IMR-90 (cell line): Measurements from ENCODE around the gene PLEKHS1. TPM values are rescaled to one million over a fixed set of nuclear protein-coding genes. Genes with fewer than 3 reads are reported as not detected.

Experiments used
- ATAC-seq: fragments of 200-7000 bp; cut with Tn5 transposase; 2 replicates; pipeline ENCODE4 v1.9.1; 2020; ENCODE audit warnings: low read depth, mild to moderate bottlenecking, moderate library complexity
- BruUV-seq: library from RNA; stranded (reverse); fragments of 400-500 nt; replicated peaks from 2 replicates; lab custom pipeline; 2021; lab: Mats Ljungman, UMichigan
- CTCF ChIA-PET: fragments of 300-600 bp; formaldehyde crosslinking; extraction: SDS; loops from one replicate; lab custom pipeline; 2021; ENCODE audit warnings: antibody characterized with exemption; lab: Yijun Ruan, JAX
- POLR2A ChIA-PET: fragments of 300-600 bp; sonication (Branson Sonifier 250); formaldehyde crosslinking; loops from one replicate; lab custom pipeline; 2022; ENCODE audit warnings: antibody characterized with exemption; ENCODE audit not compliant: unreplicated experiment; lab: Charles Lee
- DNase-seq: peaks from one replicate; pipeline ENCODE4 v3.0.0; 2013
- H2AFZ ChIP-seq: replicated peaks from 2 replicates; pipeline ENCODE3; 2013; ENCODE audit warnings: low read length, mild to moderate bottlenecking; ENCODE audit not compliant: poor library complexity
- H2AK5ac ChIP-seq: 2 replicates; pipeline ENCODE4 v1.6.1; 2013; ENCODE audit warnings: low read depth, low read length, inconsistent platforms
- H2AK9ac ChIP-seq: replicated peaks from 2 replicates; pipeline ENCODE3; 2013; ENCODE audit warnings: mild to moderate bottlenecking, low read depth, low read length, moderate library complexity; ENCODE audit not compliant: poor library complexity
- H2BK120ac ChIP-seq: 2 replicates; pipeline ENCODE4 v1.6.1; 2013; ENCODE audit warnings: low read depth, low read length, inconsistent platforms
- H2BK15ac ChIP-seq: 3 replicates; pipeline ENCODE4 v1.6.1; 2013; ENCODE audit warnings: low read depth, low read length, inconsistent platforms
- H2BK20ac ChIP-seq: 2 replicates; pipeline ENCODE4 v1.6.1; 2013; ENCODE audit warnings: low read depth, mild to moderate bottlenecking, inconsistent platforms, low read length, moderate library complexity
- H2BK5ac ChIP-seq: 2 replicates; pipeline ENCODE4 v1.6.1; 2013; ENCODE audit warnings: mild to moderate bottlenecking, low read depth, low read length, inconsistent platforms; ENCODE audit not compliant: poor library complexity, severe bottlenecking
- H3K14ac ChIP-seq: replicated peaks from 2 replicates; pipeline ENCODE4 v1.6.1; 2013; ENCODE audit warnings: low read depth, low read length, inconsistent platforms
- H3K18ac ChIP-seq: 2 replicates; pipeline ENCODE4 v1.6.1; 2013; ENCODE audit warnings: low read depth, low read length, control low read depth
- H3K23ac ChIP-seq: 2 replicates; pipeline ENCODE4 v1.6.1; 2013; ENCODE audit warnings: low read depth, low read length, inconsistent platforms
- H3K27ac ChIP-seq: 2 replicates; pipeline ENCODE4 v1.5.1; 2013; ENCODE audit warnings: mild to moderate bottlenecking, control low read depth, low read length; ENCODE audit not compliant: insufficient read depth
- H3K27me3 ChIP-seq: 2 replicates; pipeline ENCODE4 v1.6.1; 2013; ENCODE audit warnings: low read length; ENCODE audit not compliant: control insufficient read depth, insufficient read depth
- H3K36me3 ChIP-seq: 2 replicates; pipeline ENCODE4 v1.6.1; 2013; ENCODE audit warnings: low read length, mixed read lengths; ENCODE audit not compliant: control insufficient read depth, insufficient read depth
- H3K4ac ChIP-seq: 2 replicates; pipeline ENCODE4 v1.6.1; 2013; ENCODE audit warnings: low read depth, low read length, inconsistent platforms
- H3K4me1 ChIP-seq: 2 replicates; pipeline ENCODE4 v1.6.1; 2013; ENCODE audit warnings: low read length, mixed read lengths; ENCODE audit not compliant: control insufficient read depth, insufficient read depth
- H3K4me2 ChIP-seq: 2 replicates; pipeline ENCODE4 v1.6.1; 2013; ENCODE audit warnings: low read depth, mild to moderate bottlenecking, control low read depth, low read length, moderate library complexity
- H3K4me3 ChIP-seq: 2 replicates; pipeline ENCODE4 v1.5.1; 2013; ENCODE audit warnings: low read depth, mild to moderate bottlenecking, control low read depth, low read length, moderate library complexity; ENCODE audit not compliant: insufficient read depth
- H3K56ac ChIP-seq: 2 replicates; pipeline ENCODE4 v1.6.1; 2013; ENCODE audit warnings: low read length, inconsistent platforms; ENCODE audit not compliant: insufficient read depth; ENCODE audit errors: extremely low read depth
- H3K79me1 ChIP-seq, 2 experiments: 2 replicates each; pipeline ENCODE4 v1.6.1; 2013; ENCODE audit warnings: low read length in 2 of 2, inconsistent platforms in 1 of 2, low read depth in 1 of 2
- H3K9ac ChIP-seq: 2 replicates; pipeline ENCODE4 v1.6.1; 2013; ENCODE audit warnings: low read depth, low read length, control low read depth
- H3K9me1 ChIP-seq: 2 replicates; pipeline ENCODE4 v1.6.1; 2013; ENCODE audit warnings: low read length, inconsistent platforms; ENCODE audit not compliant: insufficient read depth
- H3K9me3 ChIP-seq: 2 replicates; pipeline ENCODE4 v1.6.1; 2013; ENCODE audit warnings: low read length; ENCODE audit not compliant: control insufficient read depth, insufficient read depth
- H4K20me1 ChIP-seq: 2 replicates; pipeline ENCODE4 v1.6.1; 2013; ENCODE audit warnings: low read length, inconsistent platforms; ENCODE audit not compliant: insufficient read depth
- H4K5ac ChIP-seq: 2 replicates; pipeline ENCODE4 v1.6.1; 2013; ENCODE audit warnings: mild to moderate bottlenecking, low read depth, low read length, control low read depth
- H4K8ac ChIP-seq, 2 experiments: 2 replicates each; pipeline ENCODE4 v1.6.1; 2013; ENCODE audit warnings: low read depth in 2 of 2, low read length in 2 of 2, control low read depth in 1 of 2, inconsistent platforms in 1 of 2
- H4K91ac ChIP-seq: 2 replicates; pipeline ENCODE4 v1.6.1; 2013; ENCODE audit warnings: low read depth, low read length, inconsistent platforms; ENCODE audit not compliant: insufficient read depth
- BHLHE40 ChIP-seq: fragments of 150-350 bp; IDR thresholded peaks from 2 replicates; pipeline ENCODE4 v1.6.1; 2016; ENCODE audit warnings: mild to moderate bottlenecking, low read depth, low read length
- CEBPB ChIP-seq: IDR thresholded peaks from 2 replicates; pipeline ENCODE4 v1.6.1; 2012; ENCODE audit warnings: low read depth, low read length, improper control_type of control experiment
- CHD1 ChIP-seq: IDR thresholded peaks from 2 replicates; pipeline ENCODE4 v1.6.1; 2012; ENCODE audit warnings: low read depth, low read length, improper control_type of control experiment
- CTCF ChIP-seq: conservative IDR thresholded peaks from 2 replicates; pipeline ENCODE4 v1.5.1; 2012; ENCODE audit warnings: mild to moderate bottlenecking, low read depth, low read length, improper control_type of control experiment
- ELK1 ChIP-seq: fragments of 150-350 bp; IDR thresholded peaks from 2 replicates; pipeline ENCODE4 v1.6.1; 2016; ENCODE audit warnings: low read depth, mild to moderate bottlenecking, low read length, moderate library complexity, borderline replicate concordance
- FOS ChIP-seq: fragments of 150-350 bp; IDR thresholded peaks from 2 replicates; pipeline ENCODE4 v1.6.1; 2016; ENCODE audit warnings: low read depth, low read length
- MAFK ChIP-seq: IDR thresholded peaks from 2 replicates; pipeline ENCODE4 v1.6.1; 2012; ENCODE audit warnings: low read depth, low read length, improper control_type of control experiment
- MAZ ChIP-seq: IDR thresholded peaks from 2 replicates; pipeline ENCODE4 v1.6.1; 2012; ENCODE audit warnings: low read depth, mild to moderate bottlenecking, low read length, improper control_type of control experiment, moderate library complexity, borderline replicate concordance
- MXI1 ChIP-seq: IDR thresholded peaks from 2 replicates; pipeline ENCODE4 v1.6.1; 2012; ENCODE audit warnings: low read depth, mild to moderate bottlenecking, low read length, moderate library complexity, borderline replicate concordance
- NFE2L2 ChIP-seq: fragments of 150-350 bp; IDR thresholded peaks from 2 replicates; pipeline ENCODE4 v1.6.1; 2016; ENCODE audit warnings: low read depth, mild to moderate bottlenecking, low read length
- RAD21 ChIP-seq: IDR thresholded peaks from 2 replicates; pipeline ENCODE4 v1.6.1; 2012; ENCODE audit warnings: low read length, improper control_type of control experiment
- RCOR1 ChIP-seq: IDR thresholded peaks from 2 replicates; pipeline ENCODE4 v1.6.1; 2012; ENCODE audit warnings: mild to moderate bottlenecking, low read length, improper control_type of control experiment; ENCODE audit not compliant: insufficient replicate concordance
- RFX5 ChIP-seq: IDR thresholded peaks from 2 replicates; pipeline ENCODE4 v1.8.0; 2012; ENCODE audit warnings: low read depth, mild to moderate bottlenecking, low read length, moderate library complexity
- SMC3 ChIP-seq: fragments of 150-350 bp; IDR thresholded peaks from 2 replicates; pipeline ENCODE4 v1.6.1; 2016; ENCODE audit warnings: low read depth, mild to moderate bottlenecking, antibody characterized with exemption, low read length, moderate library complexity
- USF2 ChIP-seq: fragments of 150-350 bp; IDR thresholded peaks from 2 replicates; pipeline ENCODE4 v1.6.1; 2017; ENCODE audit warnings: mild to moderate bottlenecking, antibody characterized with exemption, low read length, low read depth
- WGBS, 2 experiments: methylation state at CpG; one replicate each; pipeline versions ENCODE4 v1.1.5 to v1.1.7; 2013; ENCODE audit warnings: missing lambda C conversion rate in 2 of 2; ENCODE audit not compliant: insufficient read length in 1 of 2; ENCODE audit errors: extremely low coverage in 2 of 2; 5-methylcytosine and 5-hydroxymethylcytosine counted together
- dilution Hi-C: fragments of 300-500 bp; cut with HindIII; formaldehyde crosslinking; loops from one replicate; pipeline ENCODE4 v1.14.3; 2018; ENCODE audit warnings: low sequenced_read_pairs; ENCODE audit not compliant: unreplicated experiment
- in situ Hi-C: fragments of 300-500 bp; cut with MboI; formaldehyde crosslinking; loops from 3 replicates; pipeline ENCODE4 v1.14.3; 2019; ENCODE audit warnings: low sequenced_read_pairs, inconsistent platforms, mixed read lengths
- intact Hi-C: fragments of 100-400 bp; cut with micrococcal nuclease; formaldehyde crosslinking; loops from 2 replicates; pipeline ENCODE4 v1.10.0; 2022
- polyA plus RNA-seq, 3 experiments: library from polyadenylated mRNA; depleted of rRNA; stranded (reverse); fragments of >200 nt; gene quantifications; 2 replicates each; pipeline ENCODE4 v1.2.3, GENCODE V29; 2012; ENCODE audit warnings: low replicate concordance in 1 of 3
- total RNA-seq: library from RNA; depleted of rRNA; stranded (reverse); fragments of >200 nt; gene quantifications from 2 replicates; pipeline ENCODE4 v1.2.3, GENCODE V29; 2012

The PLEKHS1 gene
- total and polyA plus RNA-seq, 2 of the 4 experiments (the other 2 are of a cell fraction): not detected

- Histone ChIP-seq H2BK15ac (no peak overlapping the region), H2AK5ac (no peak overlapping the region), H4K20me1 (no peaks in the 10 kb centered on the region), H3K36me3 (no peaks in the 10 kb centered on the region), H4K8ac (no peak overlapping the region), H2BK20ac (no peak overlapping the region), H3K4me1 (no peaks in the 10 kb centered on the region; the same call in 1 of the 2 replicates), H4K91ac (no peak overlapping the region), H3K27me3 (no peaks in the 10 kb centered on the region; the same call in none of the 2 replicates), H3K23ac (no peak overlapping the region), H2BK5ac (no peak overlapping the region), H3K56ac (no peak overlapping the region), H2AFZ (no peak overlapping the region), H3K4ac (no peak overlapping the region), H3K4me2 (no peak overlapping the region; the same call in 1 of the 2 replicates), H3K9me1 (no peaks in the 10 kb centered on the region), H3K9me3 (no peaks in the 10 kb centered on the region; the same call in 1 of the 2 replicates), H3K14ac (no peak overlapping the region), H3K79me1 (no peaks in the 10 kb centered on the region), H3K27ac (no peak overlapping the region), H4K5ac (no peak overlapping the region), H2AK9ac (no peak overlapping the region), H3K9ac (no peak overlapping the region), H2BK120ac (no peak overlapping the region), H3K18ac (no peak overlapping the region), H3K4me3 (no peak overlapping the region)
- no CpG with 5 or more reads among the region's 2 CpGs for WGBS, 2 experiments
- dilution Hi-C loops (no loop called here), intact Hi-C loops (no loop called here), in situ Hi-C loops (no loop called here)
- ChIA-PET CTCF (no interaction called here), POLR2A (no interaction called here)
- TF ChIP-seq CTCF (no peak), NFE2L2 (no peak), FOS (no peak), SMC3 (no peak), MAFK (no peak), RAD21 (no peak), CEBPB (no peak), RCOR1 (no peak), MAZ (no peak), CHD1 (no peak), USF2 (no peak), BHLHE40 (no peak), MXI1 (no peak), RFX5 (no peak), ELK1 (no peak)
- BruUV-seq: no TSS peak
- ATAC-seq (peak; percentile 81), DNase-seq (peak; percentile 33)
Observed at GRCh38 chr10:113825791-113826190, 74.3 kb downstream of the PLEKHS1 start.
